Fibroblast of peridontal ligament (primary cell): ENCODE measurements around the gene RASAL1.

Experiments
- DNase-seq: peaks from one replicate; pipeline ENCODE4 v3.0.0-alpha.2; 2010; ENCODE audit errors: extremely low read depth

The RASAL1 gene

DNA sequence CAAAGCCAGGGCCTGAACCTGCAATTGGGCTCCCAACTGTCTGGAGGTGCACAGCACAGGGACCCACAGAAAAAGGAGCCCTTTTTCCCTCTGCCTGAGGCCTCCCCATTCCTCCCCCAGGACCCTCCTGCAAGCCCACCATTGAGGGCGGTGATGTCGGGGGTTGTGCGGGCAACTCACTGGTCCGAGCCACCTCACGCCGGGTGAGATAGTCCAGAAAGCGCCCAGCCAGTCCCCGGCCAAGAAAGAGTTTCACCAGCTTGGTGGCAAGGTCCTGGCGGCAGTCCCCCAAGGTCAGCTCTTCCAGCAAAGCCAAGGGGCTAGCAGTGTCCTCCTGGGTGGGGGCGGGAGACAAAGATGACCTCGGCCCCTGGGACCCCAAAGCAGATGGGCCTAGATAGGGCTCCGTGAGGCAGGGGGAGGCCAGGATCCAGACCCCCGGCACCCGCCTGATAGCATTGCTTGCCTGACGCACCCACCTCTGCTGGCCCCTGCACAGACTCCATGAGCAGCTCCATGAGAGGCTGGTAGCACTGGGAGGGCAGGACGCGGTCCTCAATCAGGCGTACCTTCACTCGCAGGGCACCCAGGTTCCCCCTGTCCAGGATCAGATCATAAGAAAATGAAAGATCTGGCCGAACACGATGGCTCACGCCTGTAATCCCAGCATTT, 20.0 kb downstream of the RASAL1 start:
- no peak for DNase-seq

- no peak for DNase-seq
Observed at GRCh38 chr12:113114447-113115178, 20.9 kb downstream of the RASAL1 start.

DNA sequence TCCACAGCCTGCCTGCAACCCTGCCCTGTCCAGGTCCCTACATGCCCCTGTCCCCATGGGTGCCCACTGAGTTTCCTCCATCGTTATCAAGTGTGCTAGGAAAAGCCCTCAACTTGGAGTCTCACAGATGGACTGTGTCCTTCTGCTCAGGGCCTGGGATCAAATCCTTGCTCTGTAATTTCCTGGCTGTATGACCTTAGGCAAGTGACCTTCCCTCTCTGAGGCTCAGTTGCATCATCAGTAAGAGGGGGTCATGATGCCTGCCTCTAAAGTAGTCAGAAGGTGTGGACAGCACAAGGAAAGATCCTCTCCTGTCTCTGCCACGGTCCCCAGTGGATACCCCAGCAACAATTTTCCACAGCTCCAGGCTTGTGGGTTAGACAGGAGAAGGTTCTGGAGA, 22.2 kb downstream of the RASAL1 start:
- no peak for DNase-seq

DNA sequence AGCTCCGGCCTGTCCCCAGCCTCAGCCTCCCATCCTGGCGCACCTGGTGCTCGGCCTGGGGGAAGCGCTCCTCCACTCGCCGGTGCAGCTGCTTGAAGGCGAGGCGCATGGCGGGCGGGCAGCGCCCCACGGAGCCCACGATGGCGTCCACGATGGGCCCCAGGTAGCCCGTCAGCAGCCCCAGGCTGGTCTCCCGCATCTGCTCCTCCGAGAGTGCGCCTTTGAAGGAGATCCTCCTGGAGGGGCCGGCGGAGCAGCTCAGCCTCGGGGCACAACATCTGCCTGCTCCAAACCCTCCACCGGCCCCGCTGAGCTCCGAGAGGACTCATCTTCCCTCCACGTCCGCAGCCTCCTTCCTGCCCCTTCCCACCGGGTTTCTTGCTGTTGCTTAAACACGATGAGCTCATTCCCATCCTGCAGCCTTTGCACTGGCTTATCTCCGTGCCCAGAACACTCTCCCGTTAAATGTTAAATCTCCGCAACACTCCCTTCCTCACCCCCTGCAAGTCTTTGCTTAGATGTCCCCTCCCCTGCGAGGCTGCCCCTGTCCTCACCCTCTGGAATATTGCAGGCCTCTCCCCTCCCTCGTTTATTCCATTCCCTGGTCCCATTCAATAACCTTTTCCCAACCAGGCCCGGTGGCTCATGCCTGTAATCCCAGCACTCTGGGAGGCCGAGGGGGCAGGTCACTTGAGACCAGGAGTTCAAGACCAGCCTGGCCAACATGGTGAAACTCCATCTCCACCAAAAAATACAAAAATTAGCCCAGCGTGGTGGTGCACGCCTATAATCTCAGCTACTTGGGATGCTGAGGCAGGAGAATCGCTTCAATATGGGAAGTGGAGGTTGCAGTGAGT, 23.3 kb downstream of the RASAL1 start:
- DNase-seq: no peak

GRCh38 chr12:113111247-113111646, 24.3 kb downstream of the RASAL1 start:
- DNase-seq: no peak

- DNase-seq: no peak
Observed at GRCh38 chr12:113109872-113110599, 25.5 kb downstream of the RASAL1 start.

DNA sequence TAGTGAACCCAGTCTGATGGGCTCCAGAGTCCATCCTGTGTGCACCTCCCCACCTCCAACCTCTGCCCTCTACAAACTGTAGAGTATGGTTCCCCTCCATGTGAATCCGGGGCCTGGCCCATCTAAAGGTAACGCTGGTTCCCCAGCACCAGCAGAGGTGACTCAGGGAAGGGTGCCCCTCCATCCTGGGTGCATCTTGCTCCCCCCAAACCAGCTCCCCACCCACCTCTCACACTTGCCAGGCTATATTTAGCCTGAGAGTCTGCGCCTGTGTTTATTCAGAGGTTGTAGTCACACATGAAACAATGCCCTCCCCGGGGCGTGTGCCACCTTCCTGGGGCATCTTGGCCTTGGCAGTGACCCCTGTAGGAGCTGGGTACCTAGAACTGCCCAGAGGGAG, 26.2 kb downstream of the RASAL1 start:
- no peak for DNase-seq

DNA sequence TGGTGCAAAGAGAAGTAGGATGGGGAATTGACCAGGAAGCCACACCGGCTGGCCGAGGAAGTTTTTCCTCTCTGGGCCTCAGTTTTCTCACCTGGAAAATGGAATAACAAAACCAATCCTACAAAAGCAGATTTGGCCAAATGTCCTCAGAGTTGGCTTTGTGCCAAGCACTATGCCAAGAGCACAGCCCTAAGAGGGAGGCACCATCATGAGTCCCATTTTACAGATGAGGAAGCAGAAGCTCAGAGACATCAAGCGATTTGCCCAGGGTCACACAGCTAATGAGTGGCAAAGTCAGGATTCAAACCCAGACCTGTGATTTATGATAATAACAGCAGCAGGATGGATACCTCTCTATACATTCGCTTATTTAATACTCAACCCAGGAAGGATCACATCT, 27.3 kb downstream of the RASAL1 start:
- no peak for DNase-seq

- DNase-seq: no peak
Observed at GRCh38 chr12:113106361-113106760, 29.2 kb downstream of the RASAL1 start.

GRCh38 chr12:113105606-113106271, 29.8 kb downstream of the RASAL1 start:
- DNase-seq: no peak

- DNase-seq: no peak
Observed at GRCh38 chr12:113104953-113105510, 30.5 kb downstream of the RASAL1 start.

GRCh38 chr12:113103756-113104450, 31.7 kb downstream of the RASAL1 start:
- no peak for DNase-seq

- no peak for DNase-seq
Observed at GRCh38 chr12:113102811-113103210, 32.8 kb downstream of the RASAL1 start.

GRCh38 chr12:113101751-113102150, 33.8 kb downstream of the RASAL1 start:
- DNase-seq: no peak

- DNase-seq: no peak
Observed at GRCh38 chr12:113099764-113100163, 35.8 kb downstream of the RASAL1 start.

- DNase-seq: no peak
Observed at GRCh38 chr12:113099364-113099763, 36.2 kb downstream of the RASAL1 start.

DNA sequence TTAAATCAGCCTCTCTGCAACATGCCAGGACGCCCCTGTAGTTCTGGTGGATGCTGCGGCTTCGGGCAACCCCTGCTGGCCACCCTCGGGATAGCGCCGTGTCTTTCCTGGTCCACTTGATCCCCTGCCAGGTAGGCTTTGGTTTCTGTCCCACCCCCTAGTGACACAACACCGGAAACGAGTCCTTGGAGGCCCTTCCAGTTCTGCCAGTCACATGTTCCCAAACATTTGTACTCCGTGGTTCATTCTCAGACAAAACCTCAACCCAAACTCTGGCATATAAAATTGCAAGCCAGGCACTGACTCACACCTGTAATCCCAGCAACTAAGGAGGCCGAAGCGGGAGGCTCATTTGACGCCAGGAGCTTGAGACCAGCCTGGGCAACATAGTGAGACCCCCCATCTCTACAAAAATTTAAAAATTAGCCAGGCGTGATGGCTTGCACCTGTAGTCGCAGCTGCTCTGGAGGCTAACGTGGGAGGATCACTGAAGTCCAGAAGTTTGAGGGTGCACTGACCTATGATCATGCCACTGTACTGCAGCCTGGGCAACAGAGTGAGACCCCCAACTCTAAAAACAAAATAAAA, 37.0 kb downstream of the RASAL1 start:
- DNase-seq: peak; percentile 74

GRCh38 chr12:113097716-113098440, 37.7 kb downstream of the RASAL1 start:
- peak; percentile 15 for DNase-seq
